ENCODE measurements around the gene FCHSD2. TPM values are rescaled to one million over a fixed set of nuclear protein-coding genes. Genes with fewer than 3 reads are reported as not detected.

The FCHSD2 gene
- total RNA-seq, 4 donors from 2014 or later: 17.0 to 40.0 (median 27.0) TPM

DNA sequence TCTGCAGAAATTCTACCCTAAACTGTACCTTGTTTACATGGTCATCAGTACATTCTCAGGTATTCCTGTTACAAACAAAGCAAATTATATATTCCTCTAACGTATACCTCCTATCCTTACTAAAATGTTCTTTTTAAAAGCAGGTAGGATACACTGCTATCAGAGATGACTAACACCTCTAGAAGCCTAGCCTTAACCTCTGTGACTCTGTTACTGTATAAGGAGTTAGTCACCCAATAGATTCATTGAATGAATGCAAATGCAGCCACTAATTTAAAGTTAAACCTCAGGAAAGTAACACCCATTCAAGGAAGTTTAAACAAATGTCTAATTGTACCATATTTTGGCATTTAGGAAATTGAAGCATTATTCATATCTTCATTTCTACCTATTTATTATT, 82.2 kb downstream of the FCHSD2 start:
- H3K4me3 ChIP-seq: no peak overlapping the region
- no peaks in the 10 kb centered on the region for H3K36me3 ChIP-seq
- ATAC-seq: no peak
- H3K27ac ChIP-seq: no peak overlapping the region
- no peaks in the 10 kb centered on the region for H3K27me3 ChIP-seq
- 70 to 100% methylated on average over 1 of the region's 1 CpG for WGBS, 2 donors (ENCODE audit: low coverage in 1 of 2)
- peaks cover 0 to 37% (median 0%) of the 10 kb centered on the region in 3 donors for H3K4me1 ChIP-seq
- TF ChIP-seq POLR2A (IDR thresholded peaks at IDR 0.05) (no peak), POLR2AphosphoS5 (IDR thresholded peaks at IDR 0.05) (no peak), EP300 (IDR thresholded peaks at IDR 0.05) (no peak)
- TF ChIP-seq, protein P1, sequence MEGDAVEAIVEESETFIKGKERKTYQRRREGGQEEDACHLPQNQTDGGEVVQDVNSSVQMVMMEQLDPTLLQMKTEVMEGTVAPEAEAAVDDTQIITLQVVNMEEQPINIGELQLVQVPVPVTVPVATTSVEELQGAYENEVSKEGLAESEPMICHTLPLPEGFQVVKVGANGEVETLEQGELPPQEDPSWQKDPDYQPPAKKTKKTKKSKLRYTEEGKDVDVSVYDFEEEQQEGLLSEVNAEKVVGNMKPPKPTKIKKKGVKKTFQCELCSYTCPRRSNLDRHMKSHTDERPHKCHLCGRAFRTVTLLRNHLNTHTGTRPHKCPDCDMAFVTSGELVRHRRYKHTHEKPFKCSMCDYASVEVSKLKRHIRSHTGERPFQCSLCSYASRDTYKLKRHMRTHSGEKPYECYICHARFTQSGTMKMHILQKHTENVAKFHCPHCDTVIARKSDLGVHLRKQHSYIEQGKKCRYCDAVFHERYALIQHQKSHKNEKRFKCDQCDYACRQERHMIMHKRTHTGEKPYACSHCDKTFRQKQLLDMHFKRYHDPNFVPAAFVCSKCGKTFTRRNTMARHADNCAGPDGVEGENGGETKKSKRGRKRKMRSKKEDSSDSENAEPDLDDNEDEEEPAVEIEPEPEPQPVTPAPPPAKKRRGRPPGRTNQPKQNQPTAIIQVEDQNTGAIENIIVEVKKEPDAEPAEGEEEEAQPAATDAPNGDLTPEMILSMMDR (IDR thresholded peaks at IDR 0.05): no peak
- H3K9me3 ChIP-seq: no peaks in the 10 kb centered on the region

DNA sequence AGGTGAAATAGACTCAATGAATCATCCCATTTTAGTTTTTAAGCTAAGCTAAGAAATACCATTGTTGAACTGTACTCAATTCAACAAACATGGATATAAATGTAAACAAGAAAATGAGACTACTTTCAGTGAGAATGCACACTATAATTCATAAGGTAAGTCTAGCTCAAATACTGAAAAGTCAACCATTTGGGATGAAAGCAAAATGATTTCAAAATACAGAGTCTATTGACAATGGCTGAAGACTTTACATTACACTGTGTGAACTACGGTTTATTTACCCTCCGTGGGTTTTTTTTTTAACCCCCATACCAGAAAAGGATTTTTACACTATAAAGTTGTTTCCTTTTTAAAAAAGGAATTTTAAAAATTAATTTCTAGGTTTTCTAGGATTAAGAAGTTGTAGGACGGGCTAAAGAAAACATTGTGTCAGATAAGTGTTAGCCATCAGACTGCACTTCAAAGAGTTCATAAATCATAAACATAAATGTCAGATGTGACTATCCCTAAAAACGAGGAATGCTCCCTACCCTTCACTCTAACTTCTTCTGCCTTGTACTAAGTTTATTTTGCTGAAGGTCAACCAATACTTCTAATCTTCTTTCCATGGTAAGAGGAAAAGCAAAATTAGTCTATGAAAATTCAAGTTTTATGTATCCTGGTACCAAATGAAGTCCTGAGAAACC, 83.0 kb downstream of the FCHSD2 start:
- no peaks in the 10 kb centered on the region for H3K36me3 ChIP-seq
- no peak overlapping the region for H3K27ac ChIP-seq
- 66 to 71% methylated on average over 4 of the region's 4 CpGs for WGBS, 2 donors (ENCODE audit: low coverage in 1 of 2)
- ATAC-seq: no peak
- no peak overlapping the region for H3K4me3 ChIP-seq
- H3K27me3 ChIP-seq: no peaks in the 10 kb centered on the region
- peaks cover 0 to 37% (median 0%) of the 10 kb centered on the region in 3 donors for H3K4me1 ChIP-seq
- no peaks in the 10 kb centered on the region for H3K9me3 ChIP-seq
- TF ChIP-seq, protein P1 (IDR thresholded peaks at IDR 0.05): no peak
- no peak for TF ChIP-seq EP300 (IDR thresholded peaks at IDR 0.05)
- TF ChIP-seq POLR2A (IDR thresholded peaks at IDR 0.05): no peak
- no peak for TF ChIP-seq POLR2AphosphoS5 (IDR thresholded peaks at IDR 0.05)

DNA sequence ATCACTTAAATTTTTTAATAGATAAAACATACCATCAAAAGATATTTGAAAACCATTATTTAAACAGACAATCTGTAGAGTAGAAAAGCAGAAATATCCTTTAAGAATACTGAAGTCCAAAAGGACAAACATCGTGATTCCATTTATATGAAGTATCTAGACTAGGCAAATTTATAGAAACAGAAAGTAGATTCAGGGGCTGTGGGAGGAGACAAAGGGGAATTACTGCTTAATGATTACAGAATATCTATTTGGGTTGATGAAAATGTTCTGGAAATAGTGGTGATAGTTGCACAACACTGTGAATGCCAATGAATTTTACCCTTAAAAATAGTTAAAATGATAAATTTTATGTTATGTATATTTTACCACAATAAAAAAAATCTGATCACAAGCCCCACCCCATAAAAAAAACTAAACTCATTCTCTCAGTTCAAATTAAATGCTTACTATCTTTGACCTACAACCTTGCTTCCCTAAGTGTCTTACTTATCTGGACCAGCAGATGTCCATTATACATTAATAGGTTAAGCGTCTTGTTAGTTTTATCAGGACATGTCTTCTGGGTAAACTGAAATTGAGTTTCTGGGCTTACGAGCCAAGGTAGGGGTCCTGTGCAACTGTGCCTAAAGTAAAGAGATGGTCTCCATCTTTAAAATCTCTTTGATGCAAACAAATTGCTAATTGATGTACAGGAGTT, 86.3 kb downstream of the FCHSD2 start:
- H3K4me1 ChIP-seq: peaks cover 0 to 22% (median 0%) of the 10 kb centered on the region in 3 donors
- WGBS, 2 donors (ENCODE audit: low coverage in 1 of 2): 79 to 88% methylated on average over 2 to 3 of the region's 3 CpGs
- no peaks in the 10 kb centered on the region for H3K9me3 ChIP-seq
- no peaks in the 10 kb centered on the region for H3K36me3 ChIP-seq
- ATAC-seq: no peak
- no peak overlapping the region for H3K4me3 ChIP-seq
- no peaks in the 10 kb centered on the region for H3K27me3 ChIP-seq
- TF ChIP-seq POLR2AphosphoS5 (IDR thresholded peaks at IDR 0.05): no peak
- TF ChIP-seq POLR2A (IDR thresholded peaks at IDR 0.05): no peak
- TF ChIP-seq, protein P1 (IDR thresholded peaks at IDR 0.05): no peak
- no peak for TF ChIP-seq EP300 (IDR thresholded peaks at IDR 0.05)
- no peak overlapping the region for H3K27ac ChIP-seq

DNA sequence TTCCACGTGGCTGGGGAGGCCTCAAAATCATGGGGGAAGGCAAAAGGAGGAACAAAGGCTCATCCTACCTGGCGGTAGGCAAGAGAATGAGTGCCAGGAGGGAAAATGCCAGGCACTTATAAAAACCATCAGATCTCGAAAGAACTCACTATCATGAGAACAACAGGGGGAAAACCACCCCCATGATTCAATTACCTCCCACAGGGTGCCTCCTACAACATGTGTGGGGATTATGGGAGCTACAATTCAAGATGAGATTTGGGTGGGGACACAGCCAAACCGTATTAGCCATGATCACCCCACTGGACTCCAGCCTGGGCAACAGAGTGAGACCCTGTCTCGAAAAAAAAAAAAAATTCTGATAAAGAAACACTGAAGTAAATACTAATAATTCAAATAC, 87.1 kb downstream of the FCHSD2 start:
- TF ChIP-seq, protein P1 (IDR thresholded peaks at IDR 0.05): no peak
- TF ChIP-seq EP300 (IDR thresholded peaks at IDR 0.05): no peak
- no peak for TF ChIP-seq POLR2A (IDR thresholded peaks at IDR 0.05)
- TF ChIP-seq POLR2AphosphoS5 (IDR thresholded peaks at IDR 0.05): no peak
- 79 to 80% methylated on average over 4 to 5 of the region's 5 CpGs for WGBS, 2 donors (ENCODE audit: low coverage in 1 of 2)
- Histone ChIP-seq H3K9me3 (no peaks in the 10 kb centered on the region), H3K4me1 (peaks cover 0 to 14% (median 0%) of the 10 kb centered on the region in 3 donors), H3K27ac (no peak overlapping the region), H3K36me3 (no peaks in the 10 kb centered on the region), H3K27me3 (no peaks in the 10 kb centered on the region), H3K4me3 (no peak overlapping the region)
- no peak for ATAC-seq

Data from gastroesophageal sphincter (tissue), 4 donors.